ENCODE results near the gene ADARB2.

DNA sequence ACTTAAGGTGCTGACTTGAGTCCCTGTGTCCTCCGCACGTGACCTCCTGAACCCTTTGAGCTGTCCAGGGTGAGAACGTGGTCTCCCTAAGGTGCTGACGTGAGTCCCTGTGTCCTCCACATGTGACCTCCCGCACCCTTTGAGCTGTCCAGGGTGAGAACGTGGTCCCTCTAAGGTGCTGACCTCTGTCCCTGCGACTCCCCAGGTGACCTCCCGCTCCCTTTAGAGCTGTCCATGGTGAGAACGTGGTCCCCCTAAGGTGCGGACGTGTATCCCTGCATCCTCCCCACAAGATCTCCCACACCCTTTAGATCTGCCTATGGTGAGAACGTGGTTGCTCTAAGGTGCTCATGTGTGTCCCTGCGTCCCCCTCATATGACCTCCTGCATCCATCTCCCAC is 174.3 kb downstream of the ADARB2 start:
- TF ChIP-seq, protein P1, sequence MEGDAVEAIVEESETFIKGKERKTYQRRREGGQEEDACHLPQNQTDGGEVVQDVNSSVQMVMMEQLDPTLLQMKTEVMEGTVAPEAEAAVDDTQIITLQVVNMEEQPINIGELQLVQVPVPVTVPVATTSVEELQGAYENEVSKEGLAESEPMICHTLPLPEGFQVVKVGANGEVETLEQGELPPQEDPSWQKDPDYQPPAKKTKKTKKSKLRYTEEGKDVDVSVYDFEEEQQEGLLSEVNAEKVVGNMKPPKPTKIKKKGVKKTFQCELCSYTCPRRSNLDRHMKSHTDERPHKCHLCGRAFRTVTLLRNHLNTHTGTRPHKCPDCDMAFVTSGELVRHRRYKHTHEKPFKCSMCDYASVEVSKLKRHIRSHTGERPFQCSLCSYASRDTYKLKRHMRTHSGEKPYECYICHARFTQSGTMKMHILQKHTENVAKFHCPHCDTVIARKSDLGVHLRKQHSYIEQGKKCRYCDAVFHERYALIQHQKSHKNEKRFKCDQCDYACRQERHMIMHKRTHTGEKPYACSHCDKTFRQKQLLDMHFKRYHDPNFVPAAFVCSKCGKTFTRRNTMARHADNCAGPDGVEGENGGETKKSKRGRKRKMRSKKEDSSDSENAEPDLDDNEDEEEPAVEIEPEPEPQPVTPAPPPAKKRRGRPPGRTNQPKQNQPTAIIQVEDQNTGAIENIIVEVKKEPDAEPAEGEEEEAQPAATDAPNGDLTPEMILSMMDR (IDR thresholded peaks at IDR 0.05) = no peak
- no peak for TF ChIP-seq POLR2A (IDR thresholded peaks at IDR 0.05)

Measured in testis (tissue), 2 donors.